GM19397 (cell line): ENCODE results near the gene MCTP1.

Source experiments
- ATAC-seq: cut with Tn5 transposase; IDR thresholded peaks from one replicate; pipeline ENCODE4 v1.9.1; 2021; ENCODE audit warnings: mild to moderate bottlenecking, moderate library complexity; ENCODE audit not compliant: unreplicated experiment

MCTP1 gene

GRCh38 chr5:94674490-94675382, 610.2 kb downstream of the MCTP1 start:
- no peak for ATAC-seq

GRCh38 chr5:94672746-94673145, 612.1 kb downstream of the MCTP1 start:
- ATAC-seq: no peak

- no peak for ATAC-seq
Measured at GRCh38 chr5:94670726-94671125, 614.2 kb downstream of the MCTP1 start.

- no peak for ATAC-seq
Measured at GRCh38 chr5:94667937-94668336, 617.0 kb downstream of the MCTP1 start.

- ATAC-seq: no peak
Measured at GRCh38 chr5:94661086-94661485, 623.8 kb downstream of the MCTP1 start.

GRCh38 chr5:94660506-94660905, 624.4 kb downstream of the MCTP1 start:
- no peak for ATAC-seq

GRCh38 chr5:94658272-94658671, 626.6 kb downstream of the MCTP1 start:
- no peak for ATAC-seq
